ENCODE results near the gene PNPO.

DNA sequence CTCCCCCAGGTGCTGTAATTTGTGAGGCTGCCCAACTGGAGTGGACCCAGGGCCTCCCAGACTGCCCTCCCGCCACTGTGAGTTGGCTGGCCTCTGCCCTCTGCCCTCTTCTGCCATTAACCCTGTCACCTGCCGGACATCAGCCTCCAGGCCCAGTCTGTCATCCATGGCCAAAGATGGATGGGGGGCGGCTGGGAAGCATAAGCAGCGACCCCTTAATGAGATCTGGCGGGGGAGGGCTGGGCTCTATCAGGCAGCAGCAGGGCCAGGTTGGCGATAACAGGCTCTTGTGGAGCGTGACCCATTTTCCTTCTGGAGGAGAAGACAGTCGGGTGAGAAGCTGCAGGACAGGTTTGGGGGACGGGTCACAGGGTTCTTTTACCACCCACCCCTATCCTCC, 54.8 kb downstream of the PNPO start:
- TF ChIP-seq, protein P1, sequence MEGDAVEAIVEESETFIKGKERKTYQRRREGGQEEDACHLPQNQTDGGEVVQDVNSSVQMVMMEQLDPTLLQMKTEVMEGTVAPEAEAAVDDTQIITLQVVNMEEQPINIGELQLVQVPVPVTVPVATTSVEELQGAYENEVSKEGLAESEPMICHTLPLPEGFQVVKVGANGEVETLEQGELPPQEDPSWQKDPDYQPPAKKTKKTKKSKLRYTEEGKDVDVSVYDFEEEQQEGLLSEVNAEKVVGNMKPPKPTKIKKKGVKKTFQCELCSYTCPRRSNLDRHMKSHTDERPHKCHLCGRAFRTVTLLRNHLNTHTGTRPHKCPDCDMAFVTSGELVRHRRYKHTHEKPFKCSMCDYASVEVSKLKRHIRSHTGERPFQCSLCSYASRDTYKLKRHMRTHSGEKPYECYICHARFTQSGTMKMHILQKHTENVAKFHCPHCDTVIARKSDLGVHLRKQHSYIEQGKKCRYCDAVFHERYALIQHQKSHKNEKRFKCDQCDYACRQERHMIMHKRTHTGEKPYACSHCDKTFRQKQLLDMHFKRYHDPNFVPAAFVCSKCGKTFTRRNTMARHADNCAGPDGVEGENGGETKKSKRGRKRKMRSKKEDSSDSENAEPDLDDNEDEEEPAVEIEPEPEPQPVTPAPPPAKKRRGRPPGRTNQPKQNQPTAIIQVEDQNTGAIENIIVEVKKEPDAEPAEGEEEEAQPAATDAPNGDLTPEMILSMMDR (IDR thresholded peaks at IDR 0.05), result no peak
- TF ChIP-seq POLR2A (IDR thresholded peaks at IDR 0.05), result no peak

Data from body of pancreas (tissue), 4 donors.